ENCODE results near the gene BEND7. TPM values are rescaled to one million over a fixed set of nuclear protein-coding genes. Genes with fewer than 3 reads are reported as not detected.

Gene BEND7
- total RNA-seq, 5 donors from 2014 or later (not counting 1 experiment from before 2014, with no cell fraction given) = 1.2 TPM; not detected in 4

GRCh38 chr10:13516176-13516575 is 12.6 kb downstream of the BEND7 start:
- peaks cover 0 to 21% of the 10 kb centered on the region in 2 experiments for H3K27me3 ChIP-seq (replicated peaks in 1 of 2; ENCODE audit: control insufficient read depth in 2 of 2, extremely low read depth in 1 of 2, insufficient read depth in 2 of 2, low read length in 1 of 2)
- no peaks in the 10 kb centered on the region for H3K4me1 ChIP-seq (ENCODE audit: control insufficient read depth in 1 of 2, extremely low read depth in 1 of 2, insufficient read depth in 2 of 2, low read length in 2 of 2)
- H3K4me1 Mint-ChIP-seq = no peaks in the 10 kb centered on the region
- H3K27ac ChIP-seq (ENCODE audit: low read length) = no peak overlapping the region
- no peaks in the 10 kb centered on the region for H3K9me3 ChIP-seq
- H3K36me3 ChIP-seq (ENCODE audit: control insufficient read depth in 2 of 2, extremely low read depth in 1 of 2, insufficient read depth in 1 of 2, low read length in 1 of 2) = no peaks in the 10 kb centered on the region
- ChIA-PET POLR2A (no interaction called here), CTCF (no interaction called here)
- peaks cover 30 to 45% of the 10 kb centered on the region in 2 donors for H3K27me3 Mint-ChIP-seq
- H3K27ac Mint-ChIP-seq = no peak overlapping the region
- WGBS (ENCODE audit: insufficient coverage) = 88% methylated on average over 13 of the region's 13 CpGs
- no peaks in the 10 kb centered on the region for H3K36me3 Mint-ChIP-seq
- ATAC-seq (replicated peaks in 1 of 4) (no peak), DNase-seq (no peak)
- no peak overlapping the region for H3K4me3 Mint-ChIP-seq
- H3K4me3 ChIP-seq (ENCODE audit: control insufficient read depth in 1 of 2, extremely low read depth in 1 of 2, low read length in 1 of 2) = no peak overlapping the region
- no peaks in the 10 kb centered on the region for H3K9me3 Mint-ChIP-seq

- ChIA-PET POLR2A (no interaction called here), CTCF (no interaction called here)
- Histone ChIP-seq H3K9me3 (no peaks in the 10 kb centered on the region), H3K4me3 (ENCODE audit: control insufficient read depth in 1 of 2, extremely low read depth in 1 of 2, low read length in 1 of 2) (no peak overlapping the region), H3K36me3 (ENCODE audit: control insufficient read depth in 2 of 2, extremely low read depth in 1 of 2, insufficient read depth in 1 of 2, low read length in 1 of 2) (no peaks in the 10 kb centered on the region), H3K4me1 (ENCODE audit: control insufficient read depth in 1 of 2, extremely low read depth in 1 of 2, insufficient read depth in 2 of 2, low read length in 2 of 2) (no peaks in the 10 kb centered on the region), H3K27me3 (replicated peaks in 1 of 2; ENCODE audit: control insufficient read depth in 2 of 2, extremely low read depth in 1 of 2, insufficient read depth in 2 of 2, low read length in 1 of 2) (peaks cover 0 to 17% of the 10 kb centered on the region in 2 experiments), H3K27ac (ENCODE audit: low read length) (no peak overlapping the region)
- Mint-ChIP-seq H3K4me3 (no peak overlapping the region), H3K27ac (no peak overlapping the region), H3K27me3 (peaks cover 27 to 42% of the 10 kb centered on the region in 2 donors), H3K4me1 (no peaks in the 10 kb centered on the region), H3K9me3 (no peaks in the 10 kb centered on the region), H3K36me3 (no peaks in the 10 kb centered on the region)
- ATAC-seq (replicated peaks in 1 of 4) = no peak
- no CpG with 5 or more reads among the region's 5 CpGs for WGBS (ENCODE audit: insufficient coverage)
- DNase-seq = no peak
Observed at GRCh38 chr10:13515467-13515866, 13.3 kb downstream of the BEND7 start.

- DNase-seq (no peak), ATAC-seq (replicated peaks in 1 of 4) (no peak)
- Mint-ChIP-seq H3K36me3 (no peaks in the 10 kb centered on the region), H3K4me3 (no peak overlapping the region), H3K27ac (no peak overlapping the region), H3K27me3 (peaks cover 22 to 33% of the 10 kb centered on the region in 2 donors), H3K9me3 (no peaks in the 10 kb centered on the region), H3K4me1 (no peaks in the 10 kb centered on the region)
- H3K4me1 ChIP-seq (ENCODE audit: control insufficient read depth in 1 of 2, extremely low read depth in 1 of 2, insufficient read depth in 2 of 2, low read length in 2 of 2) = no peaks in the 10 kb centered on the region
- no peak overlapping the region for H3K27ac ChIP-seq (ENCODE audit: low read length)
- H3K27me3 ChIP-seq (replicated peaks in 1 of 2; ENCODE audit: control insufficient read depth in 2 of 2, extremely low read depth in 1 of 2, insufficient read depth in 2 of 2, low read length in 1 of 2) = peaks cover 0 to 10% of the 10 kb centered on the region in 2 experiments
- 83% methylated on average over 10 of the region's 14 CpGs for WGBS (ENCODE audit: insufficient coverage)
- H3K9me3 ChIP-seq = no peaks in the 10 kb centered on the region
- no peak overlapping the region for H3K4me3 ChIP-seq (ENCODE audit: control insufficient read depth in 1 of 2, extremely low read depth in 1 of 2, low read length in 1 of 2)
- POLR2A ChIA-PET = no interaction called here
- CTCF ChIA-PET = no interaction called here
- no peaks in the 10 kb centered on the region for H3K36me3 ChIP-seq (ENCODE audit: control insufficient read depth in 2 of 2, extremely low read depth in 1 of 2, insufficient read depth in 1 of 2, low read length in 1 of 2)
Observed at GRCh38 chr10:13514296-13514695, 14.5 kb downstream of the BEND7 start.

GRCh38 chr10:13512564-13512963 is 16.2 kb downstream of the BEND7 start:
- no peaks in the 10 kb centered on the region for H3K4me1 ChIP-seq (ENCODE audit: control insufficient read depth in 1 of 2, extremely low read depth in 1 of 2, insufficient read depth in 2 of 2, low read length in 2 of 2)
- WGBS (ENCODE audit: insufficient coverage) = 60% methylated on average over 1 of the region's 2 CpGs
- DNase-seq = no peak
- Mint-ChIP-seq H3K27me3 (peaks cover 21 to 32% of the 10 kb centered on the region in 2 donors), H3K4me1 (no peaks in the 10 kb centered on the region), H3K36me3 (no peaks in the 10 kb centered on the region), H3K4me3 (no peak overlapping the region), H3K9me3 (no peaks in the 10 kb centered on the region), H3K27ac (no peak overlapping the region)
- ChIA-PET POLR2A (no interaction called here), CTCF (no interaction called here)
- H3K9me3 ChIP-seq = no peaks in the 10 kb centered on the region
- peaks cover 0 to 19% of the 10 kb centered on the region in 2 experiments for H3K27me3 ChIP-seq (replicated peaks in 1 of 2; ENCODE audit: control insufficient read depth in 2 of 2, extremely low read depth in 1 of 2, insufficient read depth in 2 of 2, low read length in 1 of 2)
- no peak overlapping the region for H3K4me3 ChIP-seq (ENCODE audit: control insufficient read depth in 1 of 2, extremely low read depth in 1 of 2, low read length in 1 of 2)
- ATAC-seq (replicated peaks in 1 of 4) = no peak
- no peaks in the 10 kb centered on the region for H3K36me3 ChIP-seq (ENCODE audit: control insufficient read depth in 2 of 2, extremely low read depth in 1 of 2, insufficient read depth in 1 of 2, low read length in 1 of 2)
- no peak overlapping the region for H3K27ac ChIP-seq (ENCODE audit: low read length)

GRCh38 chr10:13511409-13511808 is 17.4 kb downstream of the BEND7 start:
- Mint-ChIP-seq H3K4me3 (no peak overlapping the region), H3K4me1 (no peaks in the 10 kb centered on the region), H3K36me3 (no peaks in the 10 kb centered on the region), H3K9me3 (no peaks in the 10 kb centered on the region), H3K27ac (no peak overlapping the region), H3K27me3 (peaks cover 27 to 37% of the 10 kb centered on the region in 2 donors)
- no peak for ATAC-seq (replicated peaks in 1 of 4)
- peaks cover 0 to 19% of the 10 kb centered on the region in 2 experiments for H3K27me3 ChIP-seq (replicated peaks in 1 of 2; ENCODE audit: control insufficient read depth in 2 of 2, extremely low read depth in 1 of 2, insufficient read depth in 2 of 2, low read length in 1 of 2)
- no peak overlapping the region for H3K4me3 ChIP-seq (ENCODE audit: control insufficient read depth in 1 of 2, extremely low read depth in 1 of 2, low read length in 1 of 2)
- no peak for DNase-seq
- ChIA-PET CTCF (no interaction called here), POLR2A (no interaction called here)
- H3K27ac ChIP-seq (ENCODE audit: low read length) = no peak overlapping the region
- H3K4me1 ChIP-seq (ENCODE audit: control insufficient read depth in 1 of 2, extremely low read depth in 1 of 2, insufficient read depth in 2 of 2, low read length in 2 of 2) = no peaks in the 10 kb centered on the region
- no CpG with 5 or more reads among the region's 5 CpGs for WGBS (ENCODE audit: insufficient coverage)
- H3K36me3 ChIP-seq (ENCODE audit: control insufficient read depth in 2 of 2, extremely low read depth in 1 of 2, insufficient read depth in 1 of 2, low read length in 1 of 2) = no peaks in the 10 kb centered on the region
- H3K9me3 ChIP-seq = no peaks in the 10 kb centered on the region

GRCh38 chr10:13505052-13505680 is 23.6 kb downstream of the BEND7 start:
- H3K9me3 Mint-ChIP-seq = no peaks in the 10 kb centered on the region
- Histone ChIP-seq H3K4me1 (ENCODE audit: control insufficient read depth in 1 of 2, extremely low read depth in 1 of 2, insufficient read depth in 2 of 2, low read length in 2 of 2) (no peaks in the 10 kb centered on the region), H3K4me3 (ENCODE audit: control insufficient read depth in 1 of 2, extremely low read depth in 1 of 2, low read length in 1 of 2) (no peak overlapping the region), H3K36me3 (ENCODE audit: control insufficient read depth in 2 of 2, extremely low read depth in 1 of 2, insufficient read depth in 1 of 2, low read length in 1 of 2) (no peaks in the 10 kb centered on the region), H3K9me3 (no peaks in the 10 kb centered on the region), H3K27ac (ENCODE audit: low read length) (no peak overlapping the region), H3K27me3 (replicated peaks in 1 of 2; ENCODE audit: control insufficient read depth in 2 of 2, extremely low read depth in 1 of 2, insufficient read depth in 2 of 2, low read length in 1 of 2) (peaks cover 0 to 36% of the 10 kb centered on the region in 2 experiments)
- WGBS (ENCODE audit: insufficient coverage) = 77% methylated on average over 12 of the region's 12 CpGs
- ATAC-seq (replicated peaks in 1 of 4) (no peak), DNase-seq (no peak)
- no peaks in the 10 kb centered on the region for H3K36me3 Mint-ChIP-seq
- POLR2A ChIA-PET = no interaction called here
- no peak overlapping the region for H3K4me3 Mint-ChIP-seq
- peaks cover 0 to 10% (median 0%) of the 10 kb centered on the region in 3 donors for H3K4me1 Mint-ChIP-seq
- H3K27ac Mint-ChIP-seq = no peak overlapping the region
- CTCF ChIA-PET = no interaction called here
- H3K27me3 Mint-ChIP-seq = peaks cover 30 to 31% of the 10 kb centered on the region in 2 donors
